Measurements from ENCODE around the gene ZYG11B. TPM values are rescaled to one million over a fixed set of nuclear protein-coding genes. Genes with fewer than 3 reads are reported as not detected.
A peak's percentile ranks its signal among the peaks of the same experiment; 100 is the strongest.

The ZYG11B gene
- total and polyA plus RNA-seq, 9 of the 15 experiments (the other 6 are each of a cell fraction or from before 2014, with no cell fraction given), result 4.9 to 22.2 (median 12.2) TPM

GRCh38 chr1:52842643-52843310, 116.5 kb downstream of the ZYG11B start, which contains the start of gene ZYG11A (continued):
- TF ChIP-seq ZBTB49 (CRISPR knock-in tag; IDR thresholded peaks at IDR 0.05; ENCODE audit: borderline replicate concordance) (no peak), FOXJ3 (CRISPR knock-in tag; IDR thresholded peaks at IDR 0.05) (no peak), KLF13 (tag; IDR thresholded peaks at IDR 0.05; ENCODE audit: borderline replicate concordance, low read depth) (peak; percentile 88), BDP1 (IDR thresholded peaks at IDR 0.05; ENCODE audit: insufficient read depth, insufficient read length) (no peak), RCOR1 (IDR thresholded peaks at IDR 0.05; ENCODE audit: borderline replicate concordance in 1 of 2, low read depth in 2 of 2, low read length in 2 of 2) (peak in 1 of 2 experiments; percentile 77; a peak in 2 of 4 replicates), XRCC5 (IDR thresholded peaks at IDR 0.05; ENCODE audit: low read depth, low read length) (0 out of 2 replicates have a peak, but pooled peaks have one; percentile 60), RAD51 (IDR thresholded peaks at IDR 0.05; ENCODE audit: borderline replicate concordance, low read depth) (no peak), GTF2B (IDR thresholded peaks at IDR 0.05; ENCODE audit: extremely low read depth, insufficient read length) (no peak), E2F6 (IDR thresholded peaks at IDR 0.05; ENCODE audit: borderline replicate concordance in 1 of 2, extremely low read depth in 1 of 2, insufficient read depth in 1 of 2, insufficient read length in 1 of 2, low read depth in 1 of 2, low read length in 1 of 2, poor library complexity in 1 of 2, severe bottlenecking in 1 of 2) (peak; percentile 98 to 99), ZNF764 (CRISPR knock-in tag; IDR thresholded peaks at IDR 0.05; ENCODE audit: low read depth) (no peak), CHD1 (IDR thresholded peaks at IDR 0.05; ENCODE audit: low read length) (no peak), MBD2 (IDR thresholded peaks at IDR 0.05; ENCODE audit: borderline replicate concordance, low read depth) (peak; percentile 13; the same call in 1 of the 2 replicates), MCM7 (IDR thresholded peaks at IDR 0.05) (no peak), FOSL1 (tag; conservative IDR thresholded peaks at IDR 0.05) (no peak), FIP1L1 (IDR thresholded peaks at IDR 0.05; ENCODE audit: low read depth, low read length, poor library complexity, severe bottlenecking) (peak; percentile 96), CAMTA2 (CRISPR knock-in tag; conservative IDR thresholded peaks at IDR 0.05) (no peak), ZNF780A (CRISPR knock-in tag; IDR thresholded peaks at IDR 0.05) (no peak), RFX1 (IDR thresholded peaks at IDR 0.05) (peak; percentile 63), FOXJ2 (tag; IDR thresholded peaks at IDR 0.05) (no peak), ZNF785 (CRISPR knock-in tag; IDR thresholded peaks at IDR 0.05) (no peak), ARID1B (IDR thresholded peaks at IDR 0.05) (no peak), ZNF584 (CRISPR knock-in tag; IDR thresholded peaks at IDR 0.05; ENCODE audit: low read depth) (no peak), GTF2A2 (tag; IDR thresholded peaks at IDR 0.05) (no peak)
- TF ChIP-seq, protein P1, sequence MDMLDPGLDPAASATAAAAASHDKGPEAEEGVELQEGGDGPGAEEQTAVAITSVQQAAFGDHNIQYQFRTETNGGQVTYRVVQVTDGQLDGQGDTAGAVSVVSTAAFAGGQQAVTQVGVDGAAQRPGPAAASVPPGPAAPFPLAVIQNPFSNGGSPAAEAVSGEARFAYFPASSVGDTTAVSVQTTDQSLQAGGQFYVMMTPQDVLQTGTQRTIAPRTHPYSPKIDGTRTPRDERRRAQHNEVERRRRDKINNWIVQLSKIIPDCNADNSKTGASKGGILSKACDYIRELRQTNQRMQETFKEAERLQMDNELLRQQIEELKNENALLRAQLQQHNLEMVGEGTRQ (CRISPR knock-in tag; IDR thresholded peaks at IDR 0.05), result no peak

Measured in K562 (cell line).